IPS-15b (cell line): ENCODE results near the gene SPARC.
A peak's percentile ranks its signal among the peaks of the same experiment; 100 is the strongest.
"Not testable (repeated sequence)": the region's sequence is repeated elsewhere in the genome, so short reads cannot be mapped to it uniquely, and the experiment has no call there.

Experiments used
- H3K27me3 ChIP-seq: one replicate; pipeline ENCODE4 v1.6.1; 2013; ENCODE audit warnings: low read length; ENCODE audit not compliant: control insufficient read depth, insufficient read depth
- H3K36me3 ChIP-seq: one replicate; pipeline ENCODE4 v1.6.1; 2013; ENCODE audit warnings: low read length; ENCODE audit not compliant: control insufficient read depth, insufficient read depth
- H3K4me1 ChIP-seq: one replicate; pipeline ENCODE4 v1.6.1; 2013; ENCODE audit warnings: mild to moderate bottlenecking, low read length; ENCODE audit not compliant: control insufficient read depth, insufficient read depth
- H3K4me3 ChIP-seq: one replicate; pipeline ENCODE4 v1.5.1; 2013; ENCODE audit warnings: low read depth, low read length
- H3K9ac ChIP-seq: one replicate; pipeline ENCODE4 v1.6.1; 2013; ENCODE audit warnings: low read depth, mild to moderate bottlenecking, low read length
- H3K9me3 ChIP-seq: one replicate; pipeline ENCODE4 v1.6.1; 2013; ENCODE audit warnings: mild to moderate bottlenecking, low read length; ENCODE audit not compliant: control insufficient read depth, insufficient read depth

Gene SPARC

DNA sequence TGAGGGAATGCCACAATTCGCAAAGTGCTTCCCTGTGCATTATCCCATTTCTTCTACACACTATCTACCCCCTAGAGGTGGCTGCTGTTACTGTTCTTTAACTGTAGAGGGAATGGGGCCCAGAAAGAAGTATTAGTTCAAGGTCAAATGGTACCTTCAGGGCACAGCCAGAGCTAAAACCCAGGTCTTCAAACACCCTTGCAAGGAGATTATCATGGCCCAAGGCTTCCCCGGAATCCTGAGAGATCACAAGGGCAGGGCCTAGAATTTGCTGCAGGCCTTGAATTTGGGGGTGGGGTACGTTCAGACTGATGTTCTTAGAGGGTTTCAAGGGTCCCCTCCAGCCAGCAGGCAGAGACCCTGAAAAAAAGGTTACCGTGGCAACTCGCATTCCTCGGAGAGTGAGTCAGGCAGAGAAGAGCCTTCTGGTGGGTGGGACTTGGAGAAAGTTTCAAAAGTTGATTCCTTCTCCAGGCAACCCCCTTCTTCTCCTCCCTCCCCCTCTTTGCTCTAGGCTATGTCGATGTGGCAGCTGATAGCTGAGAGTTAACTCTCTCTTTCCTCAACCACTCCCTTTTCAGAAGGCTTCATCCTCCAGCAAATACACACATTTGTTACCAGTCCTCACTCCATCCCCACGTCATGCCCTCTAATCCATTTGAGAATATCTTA lies 1.9 kb downstream of the SPARC start:
- no peaks in the 10 kb centered on the region for H3K36me3 ChIP-seq
- no peak overlapping the region for H3K9ac ChIP-seq
- H3K27me3 ChIP-seq: no peaks in the 10 kb centered on the region
- H3K9me3 ChIP-seq: no peaks in the 10 kb centered on the region
- peak overlapping the region; percentile 87 for H3K4me3 ChIP-seq
- peaks cover 14% of the 10 kb centered on the region for H3K4me1 ChIP-seq

DNA sequence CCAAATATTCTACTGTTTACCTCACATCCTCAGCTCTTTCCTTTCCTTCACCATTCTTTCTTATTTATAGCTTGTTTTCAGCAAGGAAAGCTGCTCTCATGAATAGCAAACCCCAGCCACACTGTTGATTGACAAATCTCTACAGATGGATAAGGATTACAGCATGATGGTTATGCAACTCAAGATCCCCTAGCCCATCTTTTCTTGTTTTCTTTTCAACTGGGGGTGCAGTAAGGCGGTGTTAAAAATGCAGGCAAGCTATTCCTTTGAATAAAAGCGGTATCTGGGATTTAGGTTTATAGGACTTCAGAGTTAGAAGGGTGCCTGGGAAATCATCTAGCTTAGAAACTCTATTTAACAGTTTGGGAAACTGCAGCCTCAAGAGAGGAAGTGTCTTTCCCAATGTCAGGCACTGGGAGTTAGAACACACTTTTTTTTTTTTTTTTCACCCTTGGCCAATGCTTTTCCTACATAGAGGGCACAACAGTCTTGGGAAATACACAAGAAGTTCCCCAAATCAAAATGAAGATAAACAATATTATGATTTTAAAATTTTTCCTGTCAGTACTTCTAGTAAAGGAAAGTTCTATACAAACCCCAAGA lies 2.6 kb downstream of the SPARC start:
- H3K9me3 ChIP-seq: no peaks in the 10 kb centered on the region
- peak overlapping the region; percentile 35 for H3K4me3 ChIP-seq
- H3K36me3 ChIP-seq: no peaks in the 10 kb centered on the region
- peaks cover 14% of the 10 kb centered on the region for H3K4me1 ChIP-seq
- no peaks in the 10 kb centered on the region for H3K27me3 ChIP-seq
- H3K9ac ChIP-seq: no peak overlapping the region

DNA sequence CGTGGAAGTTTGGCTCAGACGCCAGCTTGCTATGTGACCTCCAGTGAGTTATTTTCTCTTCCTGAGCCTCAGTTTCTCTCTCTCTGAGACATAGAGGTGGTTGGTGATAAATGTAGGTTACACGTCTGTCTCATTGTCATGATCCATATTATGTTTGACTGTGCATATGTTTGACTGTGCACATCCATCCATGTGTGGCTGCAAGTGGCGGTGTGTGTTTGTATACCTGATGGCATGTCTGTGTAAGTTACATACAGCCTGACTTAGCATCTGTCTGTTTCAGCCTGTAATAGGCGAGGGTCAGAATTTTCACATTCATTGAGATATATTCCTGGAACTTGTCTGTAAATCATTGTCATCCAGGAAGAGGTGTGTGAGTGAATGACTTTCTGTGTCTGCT lies 3.3 kb downstream of the SPARC start:
- Histone ChIP-seq H3K9ac (no peak overlapping the region), H3K27me3 (no peaks in the 10 kb centered on the region), H3K9me3 (no peaks in the 10 kb centered on the region), H3K4me3 (no peak overlapping the region), H3K36me3 (no peaks in the 10 kb centered on the region), H3K4me1 (peaks cover 14% of the 10 kb centered on the region)

DNA sequence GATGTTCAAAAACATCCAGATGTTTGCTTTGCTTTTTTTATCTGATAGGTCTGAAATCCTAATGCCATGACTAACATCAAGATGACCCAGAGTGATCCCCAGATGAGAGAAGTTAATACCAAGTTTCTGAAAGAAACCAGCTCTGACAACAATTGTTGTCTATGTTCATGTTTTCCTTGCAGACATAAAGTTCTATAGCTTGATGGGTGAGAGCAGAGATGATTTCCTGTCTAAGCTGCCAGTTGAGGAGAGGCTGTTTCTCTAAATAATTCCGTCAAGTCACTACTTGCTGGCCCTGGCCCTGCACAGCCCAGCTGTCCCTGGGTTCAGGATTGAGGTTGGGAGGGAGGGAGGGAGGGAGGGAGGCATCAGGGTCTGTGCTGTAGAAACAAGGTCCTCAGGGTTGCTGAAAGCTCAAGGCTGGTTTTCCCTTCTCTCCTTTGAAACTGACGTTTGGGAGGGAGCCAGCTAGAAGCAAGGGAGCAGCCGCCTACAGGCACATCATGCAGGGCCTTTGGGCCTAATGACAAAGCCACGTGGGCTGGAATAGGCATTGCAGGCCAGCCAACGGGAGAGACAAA lies 3.9 kb downstream of the SPARC start:
- Histone ChIP-seq H3K4me3 (no peak overlapping the region), H3K27me3 (no peaks in the 10 kb centered on the region), H3K36me3 (no peaks in the 10 kb centered on the region), H3K4me1 (peaks cover 14% of the 10 kb centered on the region), H3K9ac (no peak overlapping the region), H3K9me3 (no peaks in the 10 kb centered on the region)

DNA sequence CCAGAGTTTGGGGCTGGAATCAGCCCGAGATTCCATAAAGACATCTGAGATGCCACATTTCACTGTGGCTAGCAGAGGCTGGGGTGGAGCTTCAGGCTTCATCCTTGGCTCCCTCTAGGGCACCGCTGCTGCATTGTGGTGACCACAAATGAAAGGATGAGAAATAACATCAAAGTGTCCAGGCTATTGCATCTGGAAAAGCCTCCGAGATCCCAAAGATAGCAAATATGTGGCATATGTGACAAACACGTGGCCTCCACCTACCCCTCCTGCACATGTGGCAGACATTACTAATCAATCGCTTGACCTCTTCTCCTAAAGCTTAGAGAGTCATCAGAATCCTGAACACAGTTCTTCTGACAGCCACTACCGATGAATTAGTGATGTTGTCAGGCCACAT lies 4.5 kb downstream of the SPARC start:
- H3K9ac ChIP-seq: no peak overlapping the region
- H3K4me1 ChIP-seq: peaks cover 16% of the 10 kb centered on the region
- H3K27me3 ChIP-seq: no peaks in the 10 kb centered on the region
- no peaks in the 10 kb centered on the region for H3K36me3 ChIP-seq
- no peak overlapping the region for H3K4me3 ChIP-seq
- H3K9me3 ChIP-seq: no peaks in the 10 kb centered on the region

DNA sequence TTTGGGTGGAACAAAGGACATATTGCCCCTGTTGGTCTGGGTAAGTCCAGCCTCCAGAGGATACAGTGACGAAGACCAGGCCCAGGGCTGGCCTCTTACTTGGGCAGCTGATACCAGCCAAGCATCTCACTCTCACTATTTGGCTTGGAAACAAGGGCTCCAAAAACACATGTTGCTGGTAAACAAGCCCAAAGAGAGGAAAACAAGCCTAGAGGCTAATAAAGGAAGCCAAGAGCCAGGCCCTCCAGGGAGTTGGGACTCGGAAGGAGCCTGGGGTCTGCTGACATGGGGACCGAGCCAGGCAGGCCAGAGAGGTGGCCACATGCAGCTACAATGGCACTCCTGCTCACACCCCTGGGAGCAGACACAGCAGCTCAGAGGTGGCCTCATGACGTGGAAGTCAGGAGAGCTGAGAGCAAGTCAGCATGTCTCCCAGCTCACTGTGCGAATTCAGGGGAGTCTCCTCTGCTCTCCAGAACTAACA lies 5.7 kb downstream of the SPARC start:
- no peak overlapping the region for H3K4me3 ChIP-seq

DNA sequence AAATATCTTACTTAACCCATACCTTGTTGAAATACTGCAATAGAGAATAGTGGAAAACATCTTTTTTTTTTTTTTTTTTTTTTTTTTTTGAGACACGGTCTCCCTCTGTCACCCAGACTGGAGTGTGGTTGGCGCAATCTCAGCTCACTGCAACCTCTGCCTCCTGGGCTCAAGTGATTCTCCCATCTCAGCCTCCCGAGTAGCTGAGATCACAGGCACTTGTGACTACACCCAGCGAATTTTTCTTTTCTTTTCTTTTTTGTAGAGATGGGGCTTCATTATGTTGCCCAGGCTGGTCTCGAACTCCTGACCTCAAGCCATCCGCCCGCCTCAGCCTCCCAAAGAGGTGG lies 6.6 kb downstream of the SPARC start:
- not testable (repeated sequence) for H3K9me3 ChIP-seq, H3K9ac ChIP-seq, H3K36me3 ChIP-seq, H3K4me3 ChIP-seq, H3K27me3 ChIP-seq
- H3K4me1 ChIP-seq: peaks cover 13% of the 10 kb centered on the region

More for the DNA sequence above, 5.7 kb downstream of the SPARC start:
- H3K9ac ChIP-seq: no peak overlapping the region
- no peaks in the 10 kb centered on the region for H3K9me3 ChIP-seq
- peaks cover 15% of the 10 kb centered on the region for H3K4me1 ChIP-seq
- no peaks in the 10 kb centered on the region for H3K36me3 ChIP-seq
- H3K27me3 ChIP-seq: no peaks in the 10 kb centered on the region

DNA sequence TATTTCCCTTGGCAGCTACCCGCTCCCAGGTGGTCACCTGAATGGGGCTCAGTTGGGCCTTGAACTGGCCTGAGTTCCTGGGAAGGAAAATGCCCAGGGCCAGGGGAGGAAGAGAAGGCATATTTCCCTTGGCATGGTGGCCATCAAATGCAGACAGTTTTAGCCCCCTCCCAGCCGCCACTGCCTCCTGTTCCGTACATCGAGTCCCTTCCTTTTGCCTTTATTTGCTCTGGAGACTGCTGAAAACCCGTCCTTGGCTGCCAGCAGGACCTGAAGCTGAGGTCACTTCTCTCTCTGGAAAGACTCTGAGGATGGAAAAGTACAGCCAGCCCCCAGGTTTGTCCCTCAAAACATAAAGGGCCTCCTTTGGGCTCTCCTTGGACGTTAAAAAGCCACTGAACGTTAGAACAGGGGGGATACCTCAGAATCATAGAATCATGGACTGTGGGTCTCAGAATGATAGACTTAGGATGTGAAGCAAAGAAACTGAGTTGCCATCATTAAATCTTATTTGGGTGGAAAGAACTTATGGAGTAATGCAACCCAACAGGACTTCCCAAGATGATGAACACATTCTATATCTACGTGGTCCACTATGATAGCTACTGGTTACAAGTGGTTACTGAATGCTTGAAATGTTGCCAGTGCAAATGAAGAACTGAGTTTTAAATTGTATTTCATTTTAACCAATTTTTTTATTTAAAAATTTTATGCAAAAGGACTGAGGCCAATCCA lies 7.1 kb downstream of the SPARC start:
- Histone ChIP-seq H3K9me3 (no peaks in the 10 kb centered on the region), H3K4me3 (no peak overlapping the region), H3K4me1 (peaks cover 12% of the 10 kb centered on the region), H3K27me3 (no peaks in the 10 kb centered on the region), H3K36me3 (no peaks in the 10 kb centered on the region), H3K9ac (no peak overlapping the region)

DNA sequence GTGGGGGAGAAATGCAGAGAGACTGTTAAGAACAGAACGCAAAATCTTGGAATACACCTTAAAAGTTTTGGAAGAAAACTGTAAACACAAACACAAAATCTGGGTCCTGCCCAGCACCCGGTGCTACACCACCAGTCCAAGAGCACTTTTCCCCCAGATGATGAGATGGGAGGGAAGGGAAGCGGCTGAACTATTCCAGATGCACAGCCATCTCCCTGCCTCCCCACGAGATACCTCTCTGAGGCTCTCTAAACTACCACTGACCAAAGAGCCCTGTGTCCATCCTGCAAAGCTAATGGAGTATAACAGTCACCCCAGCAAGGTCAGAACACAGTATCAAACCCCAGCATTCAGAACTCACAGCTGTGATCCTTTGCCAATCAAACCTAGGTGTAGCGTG lies 8.0 kb downstream of the SPARC start:
- Histone ChIP-seq H3K4me1 (peaks cover 5% of the 10 kb centered on the region), H3K9ac (no peak overlapping the region), H3K4me3 (no peak overlapping the region), H3K36me3 (peaks cover 3% of the 10 kb centered on the region), H3K9me3 (no peaks in the 10 kb centered on the region), H3K27me3 (no peaks in the 10 kb centered on the region)

DNA sequence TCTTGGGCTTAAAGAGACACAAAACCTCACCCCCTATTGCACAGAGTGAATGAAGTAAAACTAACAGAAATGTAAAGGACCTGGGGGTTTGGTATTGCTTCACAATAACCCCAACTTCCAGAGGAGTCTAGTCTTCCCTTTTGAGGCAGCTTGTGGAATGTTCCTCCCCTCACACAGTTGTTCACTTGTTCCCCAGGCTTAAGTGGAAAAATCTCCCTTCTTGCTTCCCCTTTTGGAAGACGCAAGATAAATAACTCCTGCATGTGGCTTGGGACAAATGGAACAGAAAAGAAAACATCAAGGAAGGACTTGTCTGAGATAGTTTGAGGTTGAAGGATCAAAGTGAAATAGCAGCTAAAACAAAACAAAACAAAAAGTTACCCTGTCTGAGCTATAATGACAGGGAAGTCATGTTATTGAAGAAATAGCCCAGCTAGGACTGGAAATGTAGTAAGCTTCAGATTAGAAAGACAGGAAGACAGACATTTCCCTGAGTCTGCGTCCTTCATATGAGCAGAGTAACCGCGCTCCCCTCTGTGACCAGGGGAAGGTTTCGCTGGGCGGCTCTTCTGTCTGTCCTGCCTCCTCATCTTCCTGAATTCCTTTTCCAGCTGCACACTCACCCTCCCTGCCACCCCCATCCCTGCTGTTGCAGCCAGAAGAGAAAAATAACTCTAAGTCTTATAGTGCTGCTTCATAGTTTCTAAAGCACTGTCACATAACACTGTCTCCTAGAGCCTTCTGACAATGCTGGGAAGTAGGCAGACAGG lies 8.8 kb downstream of the SPARC start:
- H3K4me1 ChIP-seq: peaks cover 5% of the 10 kb centered on the region
- no peak overlapping the region for H3K9ac ChIP-seq
- H3K9me3 ChIP-seq: no peaks in the 10 kb centered on the region
- no peak overlapping the region for H3K4me3 ChIP-seq
- H3K27me3 ChIP-seq: no peaks in the 10 kb centered on the region
- peaks cover 9% of the 10 kb centered on the region for H3K36me3 ChIP-seq

DNA sequence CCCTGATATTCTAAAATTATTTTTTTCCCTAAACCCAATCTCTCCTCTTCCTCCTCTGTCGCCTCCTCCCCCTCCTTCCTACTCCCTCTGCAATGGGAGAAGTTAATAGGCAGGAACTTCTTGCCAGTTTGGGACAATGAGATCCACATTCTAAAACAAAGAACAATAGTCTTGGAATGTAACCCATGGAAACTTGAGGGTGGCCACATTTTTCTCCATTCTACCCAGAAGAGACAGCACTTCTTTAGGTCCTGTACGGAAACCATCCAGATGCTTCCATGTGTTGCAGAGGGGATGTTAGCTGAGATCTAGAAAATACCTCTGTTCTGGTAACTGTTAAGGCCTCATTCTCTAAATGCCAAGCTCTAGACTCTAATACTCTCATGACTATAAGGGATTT lies 10.0 kb downstream of the SPARC start:
- no peaks in the 10 kb centered on the region for H3K27me3 ChIP-seq
- no peak overlapping the region for H3K9ac ChIP-seq
- H3K4me1 ChIP-seq: peaks cover 5% of the 10 kb centered on the region
- no peak overlapping the region for H3K4me3 ChIP-seq
- H3K36me3 ChIP-seq: peaks cover 14% of the 10 kb centered on the region
- no peaks in the 10 kb centered on the region for H3K9me3 ChIP-seq
